Measurements from ENCODE around the gene CCRL2.
"Not testable (repeated sequence)": the region's sequence is repeated elsewhere in the genome, so short reads cannot be mapped to it uniquely, and the experiment has no call there.

The CCRL2 gene

GRCh38 chr3:46380471-46381221, 26.4 kb upstream of the CCRL2 start:
- DNase-seq = no peak

- no peak for DNase-seq
Measured at GRCh38 chr3:46381625-46382024, 25.4 kb upstream of the CCRL2 start.

GRCh38 chr3:46383211-46383950, 23.7 kb upstream of the CCRL2 start:
- no peak for DNase-seq

GRCh38 chr3:46383951-46384330, 23.1 kb upstream of the CCRL2 start:
- no peak for DNase-seq

GRCh38 chr3:46386205-46386604, 20.9 kb upstream of the CCRL2 start:
- DNase-seq = no peak

GRCh38 chr3:46388847-46389246, 18.2 kb upstream of the CCRL2 start:
- DNase-seq = not testable (repeated sequence)

- no peak for DNase-seq
Measured at GRCh38 chr3:46389306-46389705, 17.8 kb upstream of the CCRL2 start.

GRCh38 chr3:46391526-46391925, 15.5 kb upstream of the CCRL2 start:
- DNase-seq = not testable (repeated sequence)

GRCh38 chr3:46393011-46393410, 14.0 kb upstream of the CCRL2 start:
- no peak for DNase-seq

GRCh38 chr3:46393554-46394434, 13.3 kb upstream of the CCRL2 start:
- DNase-seq = no peak

- no peak for DNase-seq
Measured at GRCh38 chr3:46395210-46395661, 11.8 kb upstream of the CCRL2 start.

GRCh38 chr3:46395766-46396530, 11.1 kb upstream of the CCRL2 start:
- DNase-seq = no peak

- DNase-seq = no peak
Measured at GRCh38 chr3:46397111-46397510, 9.9 kb upstream of the CCRL2 start.

- DNase-seq = no peak
Measured at GRCh38 chr3:46398186-46398955, 8.7 kb upstream of the CCRL2 start.

- DNase-seq = no peak
Measured at GRCh38 chr3:46399098-46399497, 8.0 kb upstream of the CCRL2 start.

GRCh38 chr3:46399557-46399956, 7.5 kb upstream of the CCRL2 start:
- DNase-seq = no peak

GRCh38 chr3:46400000-46400734, 6.9 kb upstream of the CCRL2 start:
- no peak for DNase-seq

- DNase-seq = no peak
Measured at GRCh38 chr3:46400846-46401245, 6.2 kb upstream of the CCRL2 start.

GRCh38 chr3:46401579-46401978, 5.5 kb upstream of the CCRL2 start:
- DNase-seq = no peak

GRCh38 chr3:46402902-46403301, 4.2 kb upstream of the CCRL2 start:
- not testable (repeated sequence) for DNase-seq

Data from hypothalamus (tissue), 51 donors.